B cell (primary cell): ENCODE measurements around the gene EME1.

ENCODE experiments used
- EZH2 ChIP-seq: IDR thresholded peaks from 2 replicates; pipeline ENCODE4 v1.6.1; 2012; ENCODE audit warnings: borderline replicate concordance, low read depth, mild to moderate bottlenecking, moderate library complexity, low read length; ENCODE audit not compliant: insufficient read depth, poor library complexity, severe bottlenecking
- TF ChIP-seq, protein P1 (sequence below): fragments of 200-600 bp; IDR thresholded peaks from one replicate; pipeline ENCODE4 v1.8.0; 2022; ENCODE audit warnings: antibody characterized with exemption, mild to moderate bottlenecking

DNA sequence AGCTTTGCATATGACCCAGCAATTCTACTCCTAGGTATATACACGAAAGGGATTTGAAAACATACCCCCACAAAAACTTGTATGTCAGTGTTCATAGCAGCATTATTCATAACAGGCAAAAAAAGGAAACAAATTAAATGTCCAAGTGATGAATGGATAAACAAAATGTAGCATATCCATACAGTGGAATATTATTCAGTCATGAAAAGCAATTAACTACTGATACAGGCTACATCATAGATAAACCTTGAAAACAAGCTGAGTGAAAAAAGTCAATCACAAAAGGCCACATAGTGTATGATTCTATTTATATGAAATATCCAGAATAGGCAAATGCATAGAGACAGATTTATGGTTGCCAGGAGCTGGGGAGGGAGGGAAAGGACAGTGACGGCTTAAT is 676 bp downstream of the EME1 start:
- TF ChIP-seq, protein P1, sequence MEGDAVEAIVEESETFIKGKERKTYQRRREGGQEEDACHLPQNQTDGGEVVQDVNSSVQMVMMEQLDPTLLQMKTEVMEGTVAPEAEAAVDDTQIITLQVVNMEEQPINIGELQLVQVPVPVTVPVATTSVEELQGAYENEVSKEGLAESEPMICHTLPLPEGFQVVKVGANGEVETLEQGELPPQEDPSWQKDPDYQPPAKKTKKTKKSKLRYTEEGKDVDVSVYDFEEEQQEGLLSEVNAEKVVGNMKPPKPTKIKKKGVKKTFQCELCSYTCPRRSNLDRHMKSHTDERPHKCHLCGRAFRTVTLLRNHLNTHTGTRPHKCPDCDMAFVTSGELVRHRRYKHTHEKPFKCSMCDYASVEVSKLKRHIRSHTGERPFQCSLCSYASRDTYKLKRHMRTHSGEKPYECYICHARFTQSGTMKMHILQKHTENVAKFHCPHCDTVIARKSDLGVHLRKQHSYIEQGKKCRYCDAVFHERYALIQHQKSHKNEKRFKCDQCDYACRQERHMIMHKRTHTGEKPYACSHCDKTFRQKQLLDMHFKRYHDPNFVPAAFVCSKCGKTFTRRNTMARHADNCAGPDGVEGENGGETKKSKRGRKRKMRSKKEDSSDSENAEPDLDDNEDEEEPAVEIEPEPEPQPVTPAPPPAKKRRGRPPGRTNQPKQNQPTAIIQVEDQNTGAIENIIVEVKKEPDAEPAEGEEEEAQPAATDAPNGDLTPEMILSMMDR, result no peak
- TF ChIP-seq EZH2, result no peak
